ENCODE data around the gene PTPRD.

Gene PTPRD

DNA sequence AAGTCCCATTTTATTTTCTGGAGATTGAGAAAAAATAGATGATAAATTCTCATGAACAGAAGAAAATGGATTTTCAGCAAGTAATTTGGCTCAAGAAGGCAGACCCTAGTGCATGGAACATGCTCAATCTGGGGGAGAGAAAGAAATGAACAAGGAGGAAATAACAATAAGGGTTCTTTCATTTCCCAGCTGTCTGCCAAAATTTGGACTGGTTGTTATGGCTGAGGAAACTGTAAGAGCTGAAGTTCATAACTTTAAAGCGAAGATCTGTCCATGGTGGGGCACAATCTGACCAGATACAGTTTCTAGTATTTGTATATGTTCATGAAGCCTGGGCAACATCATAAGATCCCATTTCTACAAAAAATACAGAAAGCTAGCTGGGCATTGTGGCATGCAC, 1426.7 kb downstream of the PTPRD start:
- no peaks in the 10 kb centered on the region for H3K9me3 ChIP-seq (ENCODE audit: control insufficient read depth in 1 of 2, low read length in 2 of 2)
- H3K9ac ChIP-seq (ENCODE audit: low read depth in 1 of 2, low read length in 2 of 2), result no peak overlapping the region
- H3K4me1 ChIP-seq (ENCODE audit: control insufficient read depth in 1 of 2, insufficient read depth in 2 of 2, low read length in 2 of 2), result no peaks in the 10 kb centered on the region
- no peaks in the 10 kb centered on the region for H3K27me3 ChIP-seq (ENCODE audit: control insufficient read depth in 1 of 2, insufficient read depth in 2 of 2, low read length in 2 of 2)
- H3K4me3 ChIP-seq (ENCODE audit: low read depth in 1 of 2, low read length in 2 of 2), result no peak overlapping the region
- no peaks in the 10 kb centered on the region for H3K36me3 ChIP-seq (ENCODE audit: control insufficient read depth in 1 of 2, insufficient read depth in 2 of 2, low read length in 2 of 2)
- no peak overlapping the region for H3K27ac ChIP-seq (ENCODE audit: low read depth, low read length)

DNA sequence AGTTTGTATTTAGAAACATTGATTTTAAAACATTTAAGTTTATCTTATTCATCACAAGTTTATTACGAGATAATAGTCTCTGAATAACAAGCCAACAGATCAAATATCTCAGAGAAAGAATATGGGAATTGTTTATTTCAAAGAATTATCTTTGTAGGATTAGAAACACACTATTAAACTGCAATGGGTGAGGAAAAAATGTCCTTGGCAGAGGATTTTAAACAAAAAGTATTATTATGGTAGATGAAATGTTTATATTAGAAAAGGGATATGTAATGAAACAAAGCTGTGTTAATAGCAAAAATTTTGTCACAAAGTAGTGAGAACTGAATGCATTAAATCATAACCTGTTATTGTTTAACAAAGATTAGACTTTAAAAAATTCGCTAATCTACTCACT, 1430.4 kb downstream of the PTPRD start:
- no peaks in the 10 kb centered on the region for H3K36me3 ChIP-seq (ENCODE audit: control insufficient read depth in 1 of 2, insufficient read depth in 2 of 2, low read length in 2 of 2)
- H3K4me3 ChIP-seq (ENCODE audit: low read depth in 1 of 2, low read length in 2 of 2), result no peak overlapping the region
- H3K4me1 ChIP-seq (ENCODE audit: control insufficient read depth in 1 of 2, insufficient read depth in 2 of 2, low read length in 2 of 2), result no peaks in the 10 kb centered on the region
- H3K9me3 ChIP-seq (ENCODE audit: control insufficient read depth in 1 of 2, low read length in 2 of 2), result no peaks in the 10 kb centered on the region
- H3K27ac ChIP-seq (ENCODE audit: low read depth, low read length), result no peak overlapping the region
- H3K9ac ChIP-seq (ENCODE audit: low read depth in 1 of 2, low read length in 2 of 2), result no peak overlapping the region
- H3K27me3 ChIP-seq (ENCODE audit: control insufficient read depth in 1 of 2, insufficient read depth in 2 of 2, low read length in 2 of 2), result no peaks in the 10 kb centered on the region

DNA sequence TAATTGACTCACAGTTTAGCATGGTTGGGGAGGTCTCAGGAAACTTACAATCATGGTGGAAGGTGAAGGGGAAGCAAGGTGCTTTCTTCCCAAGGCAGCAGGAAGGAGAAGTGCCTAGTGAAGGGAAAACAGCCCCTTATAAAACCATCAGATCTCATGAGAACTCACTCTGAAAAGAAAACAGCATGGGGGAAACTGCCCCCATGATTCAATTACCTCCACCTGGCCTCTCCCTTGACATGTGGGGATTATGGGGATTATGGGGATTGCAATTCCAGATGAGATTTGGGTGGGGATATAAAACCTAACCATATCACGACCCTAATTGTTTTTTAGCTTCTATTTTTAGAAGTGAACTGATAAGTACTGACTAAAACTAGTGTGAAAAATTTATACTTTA, 1435.7 kb downstream of the PTPRD start:
- H3K9ac ChIP-seq (ENCODE audit: low read depth in 1 of 2, low read length in 2 of 2), result no peak overlapping the region
- H3K27me3 ChIP-seq (ENCODE audit: control insufficient read depth in 1 of 2, insufficient read depth in 2 of 2, low read length in 2 of 2), result no peaks in the 10 kb centered on the region
- no peak overlapping the region for H3K27ac ChIP-seq (ENCODE audit: low read depth, low read length)
- no peaks in the 10 kb centered on the region for H3K36me3 ChIP-seq (ENCODE audit: control insufficient read depth in 1 of 2, insufficient read depth in 2 of 2, low read length in 2 of 2)
- no peaks in the 10 kb centered on the region for H3K9me3 ChIP-seq (ENCODE audit: control insufficient read depth in 1 of 2, low read length in 2 of 2)
- no peaks in the 10 kb centered on the region for H3K4me1 ChIP-seq (ENCODE audit: control insufficient read depth in 1 of 2, insufficient read depth in 2 of 2, low read length in 2 of 2)
- no peak overlapping the region for H3K4me3 ChIP-seq (ENCODE audit: low read depth in 1 of 2, low read length in 2 of 2)

DNA sequence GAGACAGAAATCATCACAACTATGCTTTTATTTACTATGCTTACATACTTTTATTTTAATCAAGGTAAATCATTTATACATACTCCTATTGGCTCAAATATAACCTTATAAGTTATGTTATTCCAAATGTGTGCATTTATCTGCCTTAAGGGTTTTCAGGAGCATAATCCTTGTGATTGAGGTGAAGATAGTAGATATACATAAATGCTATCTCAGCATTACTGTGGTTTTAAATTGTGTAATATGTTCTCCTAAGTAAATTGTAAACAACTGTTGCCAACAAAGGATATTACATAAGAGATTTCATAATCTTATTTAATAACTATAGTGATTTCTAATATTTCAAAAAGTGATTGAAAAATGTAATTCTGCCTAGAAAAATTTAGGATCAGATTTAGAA, 1438.4 kb downstream of the PTPRD start:
- no peak overlapping the region for H3K9ac ChIP-seq (ENCODE audit: low read depth in 1 of 2, low read length in 2 of 2)
- H3K27ac ChIP-seq (ENCODE audit: low read depth, low read length), result no peak overlapping the region
- no peaks in the 10 kb centered on the region for H3K4me1 ChIP-seq (ENCODE audit: control insufficient read depth in 1 of 2, insufficient read depth in 2 of 2, low read length in 2 of 2)
- H3K4me3 ChIP-seq (ENCODE audit: low read depth in 1 of 2, low read length in 2 of 2), result no peak overlapping the region
- no peaks in the 10 kb centered on the region for H3K27me3 ChIP-seq (ENCODE audit: control insufficient read depth in 1 of 2, insufficient read depth in 2 of 2, low read length in 2 of 2)
- no peaks in the 10 kb centered on the region for H3K36me3 ChIP-seq (ENCODE audit: control insufficient read depth in 1 of 2, insufficient read depth in 2 of 2, low read length in 2 of 2)
- H3K9me3 ChIP-seq (ENCODE audit: control insufficient read depth in 1 of 2, low read length in 2 of 2), result no peaks in the 10 kb centered on the region

DNA sequence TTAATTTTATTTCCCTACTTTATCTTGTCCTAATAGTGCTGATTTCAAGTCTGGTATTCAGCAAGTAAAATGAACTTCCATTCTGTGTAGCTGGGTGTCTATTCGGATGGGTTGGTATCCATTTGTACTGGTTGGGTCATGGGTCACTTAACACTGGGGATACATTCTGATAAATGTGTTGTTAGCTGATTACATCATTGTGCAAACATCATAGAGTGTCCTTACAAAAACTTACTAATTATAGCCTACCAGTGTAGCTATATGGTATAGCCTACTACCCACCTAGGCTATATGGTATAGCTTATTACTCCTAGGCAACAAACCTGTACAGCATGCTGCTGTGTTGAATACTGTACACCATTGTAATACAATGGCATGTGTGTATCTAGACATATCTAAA, 1439.5 kb downstream of the PTPRD start:
- Histone ChIP-seq H3K4me3 (ENCODE audit: low read depth in 1 of 2, low read length in 2 of 2) (no peak overlapping the region), H3K36me3 (ENCODE audit: control insufficient read depth in 1 of 2, insufficient read depth in 2 of 2, low read length in 2 of 2) (no peaks in the 10 kb centered on the region), H3K4me1 (ENCODE audit: control insufficient read depth in 1 of 2, insufficient read depth in 2 of 2, low read length in 2 of 2) (no peaks in the 10 kb centered on the region), H3K9me3 (ENCODE audit: control insufficient read depth in 1 of 2, low read length in 2 of 2) (no peaks in the 10 kb centered on the region), H3K27ac (ENCODE audit: low read depth, low read length) (no peak overlapping the region), H3K27me3 (ENCODE audit: control insufficient read depth in 1 of 2, insufficient read depth in 2 of 2, low read length in 2 of 2) (no peaks in the 10 kb centered on the region), H3K9ac (ENCODE audit: low read depth in 1 of 2, low read length in 2 of 2) (no peak overlapping the region)

DNA sequence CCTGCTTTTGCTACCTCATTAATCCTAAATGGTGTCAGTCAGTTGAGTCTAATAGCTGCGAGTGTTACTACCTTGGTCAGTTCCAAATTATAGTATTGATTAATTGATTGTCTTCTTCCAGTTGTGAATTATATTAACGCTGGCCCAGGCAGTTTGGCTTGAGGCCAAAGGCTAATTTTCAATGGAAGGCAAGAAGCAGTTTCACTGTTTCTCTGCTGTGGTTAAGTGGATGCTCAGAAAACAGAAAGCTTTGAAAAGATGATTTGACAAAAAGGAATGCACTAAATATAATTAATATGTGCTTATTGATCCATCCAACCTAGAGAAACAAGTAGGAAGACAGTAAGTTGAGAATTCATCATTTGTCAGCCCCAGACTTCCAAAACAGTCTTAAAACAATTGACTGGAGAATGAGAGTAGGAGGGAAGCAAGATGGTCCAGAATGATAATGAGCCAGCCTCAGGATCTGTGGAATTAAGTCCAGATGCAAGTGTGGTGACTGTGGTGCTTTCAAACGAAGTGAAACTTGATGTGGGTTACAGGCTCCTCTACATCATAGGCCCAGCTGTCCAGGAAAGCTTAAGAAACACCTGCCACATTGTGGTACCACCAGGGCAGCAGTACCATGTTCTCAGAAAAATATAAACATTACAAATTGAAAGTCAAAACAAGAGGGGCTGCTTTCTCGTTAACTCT, 1442.2 kb downstream of the PTPRD start:
- Histone ChIP-seq H3K9me3 (ENCODE audit: control insufficient read depth in 1 of 2, low read length in 2 of 2) (no peaks in the 10 kb centered on the region), H3K36me3 (ENCODE audit: control insufficient read depth in 1 of 2, insufficient read depth in 2 of 2, low read length in 2 of 2) (no peaks in the 10 kb centered on the region), H3K4me3 (ENCODE audit: low read depth in 1 of 2, low read length in 2 of 2) (no peak overlapping the region), H3K27me3 (ENCODE audit: control insufficient read depth in 1 of 2, insufficient read depth in 2 of 2, low read length in 2 of 2) (no peaks in the 10 kb centered on the region), H3K9ac (ENCODE audit: low read depth in 1 of 2, low read length in 2 of 2) (no peak overlapping the region), H3K4me1 (ENCODE audit: control insufficient read depth in 1 of 2, insufficient read depth in 2 of 2, low read length in 2 of 2) (no peaks in the 10 kb centered on the region), H3K27ac (ENCODE audit: low read depth, low read length) (no peak overlapping the region)

DNA sequence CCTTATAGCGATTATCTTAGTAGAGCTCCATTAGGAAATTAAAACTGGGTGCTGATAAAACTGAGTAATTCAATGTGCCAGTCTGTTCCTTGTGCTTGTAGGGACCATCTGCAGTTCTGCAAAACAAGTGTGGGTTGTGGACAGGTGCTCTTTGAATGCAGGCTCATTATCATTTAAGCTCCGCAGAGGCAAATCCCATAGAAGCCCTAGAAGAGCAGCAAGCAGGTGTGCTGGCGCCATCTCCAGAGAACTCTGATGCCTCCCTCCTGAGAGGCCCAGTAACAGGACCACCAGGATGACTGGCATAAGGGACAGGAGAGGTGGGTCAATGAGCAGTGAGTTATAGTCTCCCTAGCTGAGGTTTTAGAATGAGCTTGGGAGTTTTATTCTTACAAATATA, 1470.8 kb downstream of the PTPRD start:
- Histone ChIP-seq H3K27ac (ENCODE audit: low read depth, low read length) (no peak overlapping the region), H3K9ac (ENCODE audit: low read depth in 1 of 2, low read length in 2 of 2) (no peak overlapping the region), H3K4me3 (ENCODE audit: low read depth in 1 of 2, low read length in 2 of 2) (no peak overlapping the region), H3K9me3 (ENCODE audit: control insufficient read depth in 1 of 2, low read length in 2 of 2) (no peaks in the 10 kb centered on the region), H3K36me3 (ENCODE audit: control insufficient read depth in 1 of 2, insufficient read depth in 2 of 2, low read length in 2 of 2) (no peaks in the 10 kb centered on the region), H3K4me1 (ENCODE audit: control insufficient read depth in 1 of 2, insufficient read depth in 2 of 2, low read length in 2 of 2) (no peaks in the 10 kb centered on the region), H3K27me3 (ENCODE audit: control insufficient read depth in 1 of 2, insufficient read depth in 2 of 2, low read length in 2 of 2) (no peaks in the 10 kb centered on the region)

DNA sequence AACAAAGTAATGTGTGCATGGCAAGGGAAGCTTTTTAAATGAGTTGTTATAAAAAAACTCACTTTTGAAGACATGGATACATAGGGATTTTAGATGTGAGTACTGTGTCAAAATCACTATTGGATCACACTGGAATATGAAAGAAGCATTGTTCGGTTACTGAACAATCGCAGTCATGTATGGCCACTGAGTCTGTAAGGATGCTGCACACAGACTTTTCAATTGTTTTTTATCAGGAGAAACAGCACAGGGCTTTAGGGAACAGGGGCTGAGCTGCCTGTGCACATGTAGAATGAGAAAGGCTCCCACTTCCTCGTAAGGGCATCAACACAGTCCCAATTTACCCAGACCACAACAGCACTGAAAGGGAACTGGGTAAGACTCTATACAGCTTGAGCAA, 1479.3 kb downstream of the PTPRD start:
- Histone ChIP-seq H3K27ac (ENCODE audit: low read depth, low read length) (no peak overlapping the region), H3K9me3 (ENCODE audit: control insufficient read depth in 1 of 2, low read length in 2 of 2) (no peaks in the 10 kb centered on the region), H3K4me3 (ENCODE audit: low read depth in 1 of 2, low read length in 2 of 2) (no peak overlapping the region), H3K4me1 (ENCODE audit: control insufficient read depth in 1 of 2, insufficient read depth in 2 of 2, low read length in 2 of 2) (no peaks in the 10 kb centered on the region), H3K36me3 (ENCODE audit: control insufficient read depth in 1 of 2, insufficient read depth in 2 of 2, low read length in 2 of 2) (no peaks in the 10 kb centered on the region), H3K27me3 (ENCODE audit: control insufficient read depth in 1 of 2, insufficient read depth in 2 of 2, low read length in 2 of 2) (no peaks in the 10 kb centered on the region), H3K9ac (ENCODE audit: low read depth in 1 of 2, low read length in 2 of 2) (no peak overlapping the region)

DNA sequence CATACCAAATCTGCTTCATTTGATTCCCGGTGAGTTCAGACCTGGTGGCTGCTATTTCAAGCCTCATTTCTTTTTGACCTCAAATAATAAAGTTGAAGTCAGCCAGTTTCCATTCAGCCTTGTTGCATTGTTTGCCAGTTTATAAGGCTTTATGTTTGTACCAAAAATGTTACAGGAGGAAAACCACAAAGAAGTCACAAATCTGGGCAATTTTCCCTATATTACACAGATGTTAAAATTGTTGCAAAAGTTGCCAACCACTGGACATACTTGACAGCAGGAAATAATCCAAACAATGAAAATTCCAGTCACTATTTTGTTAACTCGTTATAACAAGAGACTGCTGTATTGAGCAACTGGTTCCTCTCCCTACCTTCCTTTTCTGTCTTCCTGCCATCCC, 1488.2 kb downstream of the PTPRD start:
- H3K27me3 ChIP-seq (ENCODE audit: control insufficient read depth in 1 of 2, insufficient read depth in 2 of 2, low read length in 2 of 2), result no peaks in the 10 kb centered on the region
- H3K27ac ChIP-seq (ENCODE audit: low read depth, low read length), result no peak overlapping the region
- H3K9ac ChIP-seq (ENCODE audit: low read depth in 1 of 2, low read length in 2 of 2), result no peak overlapping the region
- H3K4me1 ChIP-seq (ENCODE audit: control insufficient read depth in 1 of 2, insufficient read depth in 2 of 2, low read length in 2 of 2), result no peaks in the 10 kb centered on the region
- no peaks in the 10 kb centered on the region for H3K36me3 ChIP-seq (ENCODE audit: control insufficient read depth in 1 of 2, insufficient read depth in 2 of 2, low read length in 2 of 2)
- H3K9me3 ChIP-seq (ENCODE audit: control insufficient read depth in 1 of 2, low read length in 2 of 2), result no peaks in the 10 kb centered on the region
- H3K4me3 ChIP-seq (ENCODE audit: low read depth in 1 of 2, low read length in 2 of 2), result no peak overlapping the region

DNA sequence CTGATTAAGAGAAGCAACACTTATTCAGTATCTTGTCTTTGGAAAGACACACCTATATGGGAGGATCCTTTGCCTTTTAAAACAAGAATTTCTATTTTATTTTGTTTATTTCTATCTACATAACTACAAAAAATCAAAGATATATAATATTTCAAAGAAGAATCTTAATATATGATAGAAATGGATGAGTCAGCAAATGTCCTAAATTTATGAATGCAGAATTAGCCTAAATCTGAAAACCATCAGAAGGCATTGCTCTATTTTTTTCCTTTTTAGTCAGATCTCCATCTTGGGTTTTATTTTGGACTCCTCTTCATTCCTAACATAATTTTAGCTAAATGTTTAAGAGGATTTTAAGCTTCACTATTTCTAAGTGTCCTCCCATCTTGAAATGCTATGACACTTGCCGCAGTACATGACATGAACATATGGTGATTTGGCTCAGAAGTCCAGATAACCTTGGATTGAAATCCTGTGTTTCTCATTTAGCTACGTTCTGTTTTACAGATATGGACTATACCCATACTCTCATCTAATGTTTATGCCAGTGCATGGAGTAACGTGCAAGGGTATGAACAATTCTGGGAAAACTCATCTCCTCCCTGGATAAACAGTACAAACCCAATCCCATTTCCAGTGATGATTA, 1490.4 kb downstream of the PTPRD start:
- Histone ChIP-seq H3K27ac (ENCODE audit: low read depth, low read length) (no peak overlapping the region), H3K4me1 (ENCODE audit: control insufficient read depth in 1 of 2, insufficient read depth in 2 of 2, low read length in 2 of 2) (no peaks in the 10 kb centered on the region), H3K27me3 (ENCODE audit: control insufficient read depth in 1 of 2, insufficient read depth in 2 of 2, low read length in 2 of 2) (no peaks in the 10 kb centered on the region), H3K9me3 (ENCODE audit: control insufficient read depth in 1 of 2, low read length in 2 of 2) (no peaks in the 10 kb centered on the region), H3K36me3 (ENCODE audit: control insufficient read depth in 1 of 2, insufficient read depth in 2 of 2, low read length in 2 of 2) (no peaks in the 10 kb centered on the region), H3K9ac (ENCODE audit: low read depth in 1 of 2, low read length in 2 of 2) (no peak overlapping the region), H3K4me3 (ENCODE audit: low read depth in 1 of 2, low read length in 2 of 2) (no peak overlapping the region)
